Thoracic aorta (tissue), 2 donors: ENCODE results near the gene DPYD. TPM values are rescaled to one million over a fixed set of nuclear protein-coding genes. Genes with fewer than 3 reads are reported as not detected.

Experiments
- ATAC-seq: fragments of 150-250 bp; one replicate; pipeline ENCODE4 v1.8.0; 2017; ENCODE audit warnings: low read depth; ENCODE audit not compliant: insufficient number of reproducible peaks, low FRiP score
- DNase-seq: peaks from one replicate; pipeline ENCODE4 v3.0.0-alpha.2; 2020; ENCODE audit warnings: low spot score
- H3K27ac ChIP-seq, 2 donors: fragments of 200-600 bp; sonication (generic); 1 replicate in 1 of 2; 2 replicates in 1 of 2; pipeline ENCODE4 v1.5.1; 2016; ENCODE audit warnings: mild to moderate bottlenecking in 2 of 2, moderate library complexity in 2 of 2
- H3K27me3 ChIP-seq: fragments of 200-600 bp; sonication (generic); replicated peaks from 2 replicates; pipeline ENCODE4 v1.6.0; 2016; ENCODE audit warnings: mild to moderate bottlenecking; ENCODE audit not compliant: insufficient read depth
- H3K36me3 ChIP-seq: fragments of 200-600 bp; sonication (generic); one replicate; pipeline ENCODE4 v1.5.1; 2016
- H3K4me1 ChIP-seq, 2 donors: fragments of 200-600 bp; sonication (generic); 1 replicate in 1 of 2; 2 replicates in 1 of 2; pipeline versions ENCODE4 v1.5.1 to v1.6.0; 2016; ENCODE audit warnings: low read depth in 2 of 2, mild to moderate bottlenecking in 1 of 2; ENCODE audit not compliant: control insufficient read depth in 1 of 2
- H3K4me3 ChIP-seq: fragments of 200-600 bp; sonication (generic); 2 replicates; pipeline ENCODE4 v1.5.1; 2016; ENCODE audit warnings: mild to moderate bottlenecking
- H3K9me3 ChIP-seq: fragments of 200-600 bp; sonication (generic); 2 replicates; pipeline ENCODE4 v1.5.1; 2016
- CTCF ChIP-seq: fragments of 200-600 bp; sonication (generic); IDR thresholded peaks from one replicate; pipeline ENCODE4 v1.5.1; 2019; ENCODE audit warnings: antibody characterized with exemption
- total RNA-seq, 2 donors: library from RNA; depleted of rRNA; stranded (reverse); fragments of >200 nt; gene quantifications; one replicate each; pipeline versions ENCODE4 v1.1.0 to v1.2.3, GENCODE V29; 2016

Gene DPYD
- total RNA-seq, 2 donors from 2014 or later, result 29.1 to 44.2 TPM

GRCh38 chr1:97685360-97685759, 235.5 kb downstream of the DPYD start:
- TF ChIP-seq CTCF, result no peak
- DNase-seq (no peak), ATAC-seq (no peak)
- Histone ChIP-seq H3K27ac (no peak overlapping the region), H3K4me3 (no peak overlapping the region), H3K9me3 (no peaks in the 10 kb centered on the region), H3K4me1 (no peaks in the 10 kb centered on the region), H3K36me3 (no peaks in the 10 kb centered on the region), H3K27me3 (no peaks in the 10 kb centered on the region)

GRCh38 chr1:97680894-97681293, 239.9 kb downstream of the DPYD start:
- H3K4me1 ChIP-seq, result no peaks in the 10 kb centered on the region
- no peaks in the 10 kb centered on the region for H3K9me3 ChIP-seq
- no peaks in the 10 kb centered on the region for H3K27me3 ChIP-seq
- no peak overlapping the region for H3K27ac ChIP-seq
- ATAC-seq, result no peak
- H3K36me3 ChIP-seq, result no peaks in the 10 kb centered on the region
- H3K4me3 ChIP-seq, result no peak overlapping the region
- no peak for DNase-seq
- no peak for TF ChIP-seq CTCF

GRCh38 chr1:97680470-97680869, 240.4 kb downstream of the DPYD start:
- Histone ChIP-seq H3K4me1 (no peaks in the 10 kb centered on the region), H3K27me3 (no peaks in the 10 kb centered on the region), H3K4me3 (no peak overlapping the region), H3K9me3 (no peaks in the 10 kb centered on the region), H3K36me3 (no peaks in the 10 kb centered on the region), H3K27ac (no peak overlapping the region)
- TF ChIP-seq CTCF, result no peak
- DNase-seq, result no peak
- no peak for ATAC-seq

GRCh38 chr1:97677702-97678101, 243.1 kb downstream of the DPYD start:
- ATAC-seq (no peak), DNase-seq (no peak)
- Histone ChIP-seq H3K9me3 (no peaks in the 10 kb centered on the region), H3K4me3 (no peak overlapping the region), H3K4me1 (no peaks in the 10 kb centered on the region), H3K27ac (no peak overlapping the region), H3K36me3 (no peaks in the 10 kb centered on the region), H3K27me3 (no peaks in the 10 kb centered on the region)
- TF ChIP-seq CTCF, result no peak

GRCh38 chr1:97674517-97674916, 246.3 kb downstream of the DPYD start:
- no peak for ATAC-seq

More at GRCh38 chr1:97674517-97674916, 246.3 kb downstream of the DPYD start:
- TF ChIP-seq CTCF, result no peak
- H3K4me1 ChIP-seq, result no peaks in the 10 kb centered on the region
- H3K27me3 ChIP-seq, result no peaks in the 10 kb centered on the region
- no peak overlapping the region for H3K27ac ChIP-seq
- H3K4me3 ChIP-seq, result no peak overlapping the region
- no peaks in the 10 kb centered on the region for H3K9me3 ChIP-seq
- H3K36me3 ChIP-seq, result no peaks in the 10 kb centered on the region
- DNase-seq, result no peak
